H9 (cell line): ENCODE measurements around the gene SPATA20. TPM values are rescaled to one million over a fixed set of nuclear protein-coding genes. Genes with fewer than 3 reads are reported as not detected.

Experiments
- DNase-seq: peaks from one replicate; pipeline ENCODE4 v3.0.0-alpha.2; 2017
- H2AFZ ChIP-seq: one replicate; pipeline ENCODE4 v1.6.1; 2013; ENCODE audit warnings: mild to moderate bottlenecking, low read length, control low read depth, moderate library complexity
- H2AK5ac ChIP-seq: 2 replicates; pipeline ENCODE4 v1.6.1; 2013; ENCODE audit warnings: low read length, control low read depth, mixed read lengths; ENCODE audit not compliant: insufficient read length
- H2BK120ac ChIP-seq: one replicate; pipeline ENCODE4 v1.6.1; 2013; ENCODE audit warnings: low read depth, mild to moderate bottlenecking, low read length, control low read depth, inconsistent platforms; ENCODE audit not compliant: poor library complexity, severe bottlenecking
- H2BK12ac ChIP-seq: 2 replicates; pipeline ENCODE4 v1.6.1; 2013; ENCODE audit warnings: low read length, control low read depth, mixed read lengths, low read depth; ENCODE audit not compliant: insufficient read length
- H2BK15ac ChIP-seq: 2 replicates; pipeline ENCODE4 v1.6.1; 2013; ENCODE audit warnings: low read depth, low read length, control low read depth
- H2BK20ac ChIP-seq: one replicate; pipeline ENCODE4 v1.6.1; 2013; ENCODE audit warnings: low read depth, mild to moderate bottlenecking, low read length, control low read depth, inconsistent platforms; ENCODE audit not compliant: poor library complexity, severe bottlenecking
- H2BK5ac ChIP-seq: 2 replicates; pipeline ENCODE4 v1.6.1; 2013; ENCODE audit warnings: low read length, control low read depth, mixed read lengths; ENCODE audit not compliant: insufficient read length
- H3K14ac ChIP-seq: 2 replicates; pipeline ENCODE4 v1.6.1; 2013; ENCODE audit warnings: low read length, control low read depth; ENCODE audit not compliant: insufficient read depth
- H3K18ac ChIP-seq: 2 replicates; pipeline ENCODE4 v1.6.1; 2013; ENCODE audit warnings: low read depth, mild to moderate bottlenecking, mixed read lengths, low read length, control low read depth; ENCODE audit not compliant: insufficient read length
- H3K23ac ChIP-seq: 2 replicates; pipeline ENCODE4 v1.6.1; 2013; ENCODE audit warnings: low read length, control low read depth, mixed read lengths, low read depth; ENCODE audit not compliant: insufficient read length
- H3K23me2 ChIP-seq: 2 replicates; pipeline ENCODE4 v1.6.1; 2013; ENCODE audit warnings: low read depth, mild to moderate bottlenecking, mixed read lengths, low read length, control low read depth; ENCODE audit not compliant: insufficient read length, poor library complexity, severe bottlenecking
- H3K27ac ChIP-seq: 2 replicates; pipeline ENCODE4 v1.5.1; 2013; ENCODE audit warnings: low read length, control low read depth, mixed read lengths, low read depth; ENCODE audit not compliant: insufficient read length
- H3K27me3 ChIP-seq: 2 replicates; pipeline ENCODE4 v1.6.1; 2013; ENCODE audit warnings: low read length, control low read depth, inconsistent platforms; ENCODE audit not compliant: insufficient read depth
- H3K4ac ChIP-seq: 2 replicates; pipeline ENCODE4 v1.6.1; 2013; ENCODE audit warnings: low read depth, mild to moderate bottlenecking, control low read depth, inconsistent platforms, low read length, moderate library complexity
- H3K4me1 ChIP-seq: 2 replicates; pipeline ENCODE4 v1.6.1; 2013; ENCODE audit warnings: low read length, control low read depth, inconsistent platforms; ENCODE audit not compliant: insufficient read depth
- H3K4me2 ChIP-seq: 2 replicates; pipeline ENCODE4 v1.6.1; 2013; ENCODE audit warnings: low read length, control low read depth, mixed read lengths; ENCODE audit not compliant: insufficient read length, insufficient read depth
- H3K56ac ChIP-seq: 2 replicates; pipeline ENCODE4 v1.6.1; 2013; ENCODE audit warnings: low read depth, mild to moderate bottlenecking, mixed read lengths, low read length, control low read depth; ENCODE audit not compliant: insufficient read length
- H3K79me1 ChIP-seq: 2 replicates; pipeline ENCODE4 v1.6.1; 2013; ENCODE audit warnings: low read depth, mild to moderate bottlenecking, moderate library complexity, low read length, control low read depth, inconsistent platforms; ENCODE audit not compliant: insufficient read depth, poor library complexity, severe bottlenecking
- H3K79me2 ChIP-seq: 2 replicates; pipeline ENCODE4 v1.6.1; 2013; ENCODE audit warnings: low read length, control low read depth, inconsistent platforms; ENCODE audit not compliant: insufficient read depth
- H3K9ac ChIP-seq: 2 replicates; pipeline ENCODE4 v1.6.1; 2013; ENCODE audit warnings: low read length, control low read depth, mixed read lengths; ENCODE audit not compliant: insufficient read length; ENCODE audit errors: extremely low read depth
- H3K9me3 ChIP-seq: one replicate; pipeline ENCODE4 v1.6.1; 2013; ENCODE audit warnings: low read depth, low read length, inconsistent platforms; ENCODE audit not compliant: control insufficient read depth
- H3T11ph ChIP-seq: one replicate; pipeline ENCODE4 v1.6.1; 2013; ENCODE audit warnings: mild to moderate bottlenecking, low read length, control low read depth, inconsistent platforms
- H4K20me1 ChIP-seq: one replicate; pipeline ENCODE4 v1.6.1; 2013; ENCODE audit not compliant: control insufficient read depth, insufficient read length, insufficient read depth
- H4K5ac ChIP-seq: 2 replicates; pipeline ENCODE4 v1.6.1; 2013; ENCODE audit warnings: low read depth, mild to moderate bottlenecking, mixed read lengths, low read length, control low read depth; ENCODE audit not compliant: insufficient read length
- H4K8ac ChIP-seq: replicated peaks from 2 replicates; pipeline ENCODE4 v1.6.1; 2013; ENCODE audit warnings: low read length, control low read depth, mixed read lengths, low read depth; ENCODE audit not compliant: insufficient read length
- H4K91ac ChIP-seq: 2 replicates; pipeline ENCODE4 v1.6.1; 2013; ENCODE audit warnings: low read depth, mild to moderate bottlenecking, moderate library complexity, mixed read lengths, low read length, control low read depth; ENCODE audit not compliant: insufficient read length
- H3K27ac Mint-ChIP-seq, 3 experiments: 2 replicates in 2 of 3; 3 replicates in 1 of 3; pipeline ENCODE4 v1.8.0; 2020 to 2021; ENCODE audit warnings: mixed read lengths in 3 of 3, mild to moderate bottlenecking in 1 of 3, moderate library complexity in 1 of 3
- H3K27me3 Mint-ChIP-seq: 2 replicates; pipeline ENCODE4 v1.8.0; 2021; ENCODE audit warnings: low read depth, mild to moderate bottlenecking, moderate library complexity, mixed read lengths
- H3K36me3 Mint-ChIP-seq, 3 experiments: 2 replicates in 2 of 3; 3 replicates in 1 of 3; pipeline ENCODE4 v1.8.0; 2020 to 2021; ENCODE audit warnings: low read depth in 3 of 3, mixed read lengths in 3 of 3; ENCODE audit not compliant: insufficient read depth in 1 of 3
- H3K4me1 Mint-ChIP-seq, 2 experiments: 2 replicates each; pipeline ENCODE4 v1.8.0; 2020; ENCODE audit warnings: mixed read lengths in 2 of 2
- H3K4me3 Mint-ChIP-seq, 2 experiments: 2 replicates in 1 of 2; 3 replicates in 1 of 2; pipeline ENCODE4 v1.8.0; 2020 to 2021; ENCODE audit warnings: mild to moderate bottlenecking in 2 of 2, mixed read lengths in 2 of 2, moderate library complexity in 1 of 2
- H3K9me3 Mint-ChIP-seq, 2 experiments: 2 replicates in 1 of 2; 3 replicates in 1 of 2; pipeline ENCODE4 v1.8.0; 2020; ENCODE audit warnings: mild to moderate bottlenecking in 2 of 2, mixed read lengths in 2 of 2, moderate library complexity in 1 of 2
- WGBS: extraction: QIAGEN DNeasy Blood & Tissue Kit; methylation state at CpG from one replicate; pipeline ENCODE4 v1.1.7; 2013; ENCODE audit warnings: missing lambda C conversion rate, low lambda C conversion rate, mixed read lengths; ENCODE audit not compliant: insufficient read length; ENCODE audit errors: extremely low coverage; 5-methylcytosine and 5-hydroxymethylcytosine counted together
- total RNA-seq: library from RNA; stranded (reverse); gene quantifications from 2 replicates; pipeline ENCODE4 v1.2.1, GENCODE V29; 2021
- TF ChIP-seq, protein P1 (sequence below): fragments of 200-600 bp; sonication (generic); conservative IDR thresholded peaks from 3 replicates; pipeline ENCODE4 v1.8.0; 2021; ENCODE audit warnings: antibody characterized with exemption, mild to moderate bottlenecking

SPATA20 gene
- total RNA-seq, 1 experiment from 2014 or later: 23.9 TPM

DNA sequence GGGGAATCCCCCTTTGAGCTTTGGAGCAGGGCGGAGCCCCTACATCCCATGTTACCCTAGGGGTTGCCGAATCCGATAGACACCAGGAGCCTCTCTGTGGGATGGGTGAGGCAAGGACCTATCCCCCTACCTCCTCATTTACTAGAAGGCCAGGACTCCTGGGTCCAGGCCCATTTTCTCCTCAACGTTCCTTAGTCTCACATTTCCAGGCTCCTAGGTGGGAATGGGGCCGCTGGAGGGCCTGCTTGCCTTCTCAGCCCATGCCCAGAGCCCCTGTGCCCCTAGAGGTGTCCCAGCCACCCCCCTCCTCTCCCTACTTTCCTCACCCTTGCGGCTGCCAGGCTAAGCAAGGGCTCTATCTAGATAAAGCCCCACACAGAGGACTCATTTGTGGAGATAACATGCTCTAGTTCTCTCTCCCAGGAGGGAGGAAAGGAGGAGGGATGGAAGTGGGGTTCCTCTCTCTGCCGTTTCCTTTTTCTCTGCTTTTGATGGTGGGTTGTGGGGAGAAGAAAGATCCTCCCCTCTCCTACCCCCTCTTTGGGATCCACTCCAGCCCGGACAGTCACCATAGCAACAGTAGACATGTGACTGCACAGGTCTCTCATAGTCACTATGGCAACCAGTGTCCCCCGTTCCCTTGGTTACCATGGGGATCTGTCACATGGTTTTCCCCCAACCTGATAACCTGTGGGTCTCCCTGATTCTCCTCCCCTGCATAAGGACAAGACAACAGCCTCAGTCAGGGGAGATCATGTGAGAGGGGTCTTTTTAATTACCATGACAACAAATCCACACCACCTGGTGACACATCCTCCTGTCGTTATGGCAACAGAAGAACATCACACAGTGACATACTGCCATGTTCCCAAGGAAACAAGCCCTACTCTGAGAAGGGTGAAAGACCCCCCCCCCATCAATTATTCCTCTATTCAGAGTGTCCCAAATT lies 18.7 kb downstream of the SPATA20 start:
- Histone ChIP-seq H3K79me2 (no peaks in the 10 kb centered on the region), H2BK20ac (no peak overlapping the region), H3K23ac (no peak overlapping the region), H3K56ac (no peak overlapping the region), H3K14ac (peak overlapping the region; percentile 10), H2BK15ac (no peak overlapping the region), H3K27ac (no peak overlapping the region), H3K18ac (peak overlapping the region; percentile 28), H2BK12ac (no peak overlapping the region), H3K23me2 (peaks cover 13% of the 10 kb centered on the region), H4K8ac (no peak overlapping the region), H4K91ac (no peak overlapping the region), H3T11ph (no peak overlapping the region), H3K4me2 (peak overlapping the region; percentile 37), H4K5ac (no peak overlapping the region), H2BK5ac (no peak overlapping the region), H2AK5ac (no peak overlapping the region), H3K27me3 (peaks cover 40% of the 10 kb centered on the region), H3K9me3 (no peaks in the 10 kb centered on the region), H3K9ac (no peak overlapping the region), H3K79me1 (no peaks in the 10 kb centered on the region), H2AFZ (no peak overlapping the region), H4K20me1 (no peaks in the 10 kb centered on the region), H3K4me1 (peaks cover 2% of the 10 kb centered on the region; the same call in 1 of the 2 replicates), H2BK120ac (peak overlapping the region; percentile 83), H3K4ac (no peak overlapping the region; the same call in 1 of the 2 replicates)
- no CpG with 5 or more reads among the region's 10 CpGs for WGBS
- Mint-ChIP-seq H3K27me3 (peaks cover 77% of the 10 kb centered on the region), H3K4me1 (peaks cover 34 to 65% of the 10 kb centered on the region in 2 experiments), H3K27ac (no peak overlapping the region; a peak in 1 of 7 replicates), H3K9me3 (no peaks in the 10 kb centered on the region), H3K4me3 (peak overlapping the region in 1 of 2 experiments; percentile 44; a peak in 2 of 5 replicates), H3K36me3 (no peaks in the 10 kb centered on the region; a peak in 1 of 7 replicates)
- DNase-seq: no peak
- TF ChIP-seq, protein P1, sequence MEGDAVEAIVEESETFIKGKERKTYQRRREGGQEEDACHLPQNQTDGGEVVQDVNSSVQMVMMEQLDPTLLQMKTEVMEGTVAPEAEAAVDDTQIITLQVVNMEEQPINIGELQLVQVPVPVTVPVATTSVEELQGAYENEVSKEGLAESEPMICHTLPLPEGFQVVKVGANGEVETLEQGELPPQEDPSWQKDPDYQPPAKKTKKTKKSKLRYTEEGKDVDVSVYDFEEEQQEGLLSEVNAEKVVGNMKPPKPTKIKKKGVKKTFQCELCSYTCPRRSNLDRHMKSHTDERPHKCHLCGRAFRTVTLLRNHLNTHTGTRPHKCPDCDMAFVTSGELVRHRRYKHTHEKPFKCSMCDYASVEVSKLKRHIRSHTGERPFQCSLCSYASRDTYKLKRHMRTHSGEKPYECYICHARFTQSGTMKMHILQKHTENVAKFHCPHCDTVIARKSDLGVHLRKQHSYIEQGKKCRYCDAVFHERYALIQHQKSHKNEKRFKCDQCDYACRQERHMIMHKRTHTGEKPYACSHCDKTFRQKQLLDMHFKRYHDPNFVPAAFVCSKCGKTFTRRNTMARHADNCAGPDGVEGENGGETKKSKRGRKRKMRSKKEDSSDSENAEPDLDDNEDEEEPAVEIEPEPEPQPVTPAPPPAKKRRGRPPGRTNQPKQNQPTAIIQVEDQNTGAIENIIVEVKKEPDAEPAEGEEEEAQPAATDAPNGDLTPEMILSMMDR: no peak
